Brain pericyte (primary cell): Measurements from ENCODE around the gene MOGAT2.
"Not testable (repeated sequence)": the region's sequence is repeated elsewhere in the genome, so short reads cannot be mapped to it uniquely, and the experiment has no call there.

Experiments used
- DNase-seq: peaks from one replicate; pipeline ENCODE4 v3.0.0-alpha.2; 2012; ENCODE audit warnings: low read depth, low spot score

The MOGAT2 gene

DNA sequence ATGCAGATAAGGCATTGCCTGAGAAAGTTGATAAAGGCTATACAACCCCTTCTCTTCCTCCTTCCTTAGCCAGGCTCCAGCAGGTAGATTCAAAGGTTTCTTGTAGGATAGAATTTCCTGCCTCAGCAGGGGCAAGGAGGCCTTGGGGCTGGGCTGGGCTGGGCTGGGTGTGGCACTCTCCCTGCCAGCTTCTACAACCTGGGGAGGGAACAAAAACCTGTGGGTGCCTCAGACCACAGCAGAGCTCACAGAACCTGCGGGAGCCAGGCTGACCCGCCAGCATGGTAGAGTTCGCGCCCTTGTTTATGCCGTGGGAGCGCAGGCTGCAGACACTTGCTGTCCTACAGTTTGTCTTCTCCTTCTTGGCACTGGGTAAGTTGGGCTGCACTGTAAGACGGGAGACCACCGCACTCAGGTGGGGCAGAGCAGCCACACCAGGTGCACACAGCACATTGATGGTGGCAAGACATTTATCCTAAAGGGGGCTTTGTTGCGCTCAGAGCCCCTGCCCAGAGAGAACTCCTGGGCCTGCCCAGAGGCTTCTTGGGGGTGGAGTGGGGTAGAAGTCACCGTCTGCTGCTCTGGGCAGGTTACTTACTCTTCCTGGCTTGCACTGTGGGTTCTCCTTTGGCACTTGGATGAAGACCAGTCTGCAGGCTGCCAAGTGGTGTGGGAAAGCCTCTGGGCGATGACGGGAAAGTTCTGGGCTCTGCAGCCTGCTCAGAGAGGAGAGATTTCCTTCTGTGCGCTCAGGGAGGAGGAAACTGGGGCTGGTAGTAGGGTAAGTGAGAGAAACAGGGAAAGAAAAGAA, at the start of gene MOGAT2:
Gene MOGAT2 (plus strand): TSS at position 231 of the 811 bp plus-strand sequence. CDS start 51 bp downstream, at position 282.
- DNase-seq: no peak

- no peak for DNase-seq
Measured at GRCh38 chr11:75668451-75669297, 49.0 kb upstream of the MOGAT2 start, which contains the start of gene MAP6. MAP6 (minus strand) TSS chr11:75669038; CDS start chr11:75668369, 669 bp downstream.

GRCh38 chr11:75673977-75674582, 43.6 kb upstream of the MOGAT2 start:
- no peak for DNase-seq

- DNase-seq: no peak
Measured at GRCh38 chr11:75677275-75677674, 40.4 kb upstream of the MOGAT2 start.

GRCh38 chr11:75677909-75678308, 39.7 kb upstream of the MOGAT2 start:
- DNase-seq: no peak

GRCh38 chr11:75678620-75679259, 38.9 kb upstream of the MOGAT2 start:
- no peak for DNase-seq

GRCh38 chr11:75679566-75679965, 38.1 kb upstream of the MOGAT2 start:
- DNase-seq: no peak

DNA sequence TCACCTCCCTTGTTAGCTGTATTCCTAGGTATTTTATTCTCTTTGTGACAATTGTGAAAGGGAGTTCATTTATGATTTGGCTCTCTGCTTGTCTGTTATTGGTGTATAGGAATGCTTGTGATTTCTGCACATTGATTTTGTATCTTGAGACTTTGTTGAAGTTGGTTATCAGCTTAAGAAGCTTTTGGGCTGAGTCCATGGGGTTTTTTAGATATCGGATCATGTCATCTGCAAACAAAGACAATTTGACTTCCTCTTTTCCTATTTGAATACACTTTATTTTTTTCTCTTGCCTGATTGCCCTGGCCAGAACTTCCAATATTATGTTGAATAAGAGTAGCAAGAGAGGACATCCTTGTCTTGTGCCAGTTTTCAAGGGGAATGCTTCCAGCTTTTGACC, 33.8 kb upstream of the MOGAT2 start:
- not testable (repeated sequence) for DNase-seq

DNA sequence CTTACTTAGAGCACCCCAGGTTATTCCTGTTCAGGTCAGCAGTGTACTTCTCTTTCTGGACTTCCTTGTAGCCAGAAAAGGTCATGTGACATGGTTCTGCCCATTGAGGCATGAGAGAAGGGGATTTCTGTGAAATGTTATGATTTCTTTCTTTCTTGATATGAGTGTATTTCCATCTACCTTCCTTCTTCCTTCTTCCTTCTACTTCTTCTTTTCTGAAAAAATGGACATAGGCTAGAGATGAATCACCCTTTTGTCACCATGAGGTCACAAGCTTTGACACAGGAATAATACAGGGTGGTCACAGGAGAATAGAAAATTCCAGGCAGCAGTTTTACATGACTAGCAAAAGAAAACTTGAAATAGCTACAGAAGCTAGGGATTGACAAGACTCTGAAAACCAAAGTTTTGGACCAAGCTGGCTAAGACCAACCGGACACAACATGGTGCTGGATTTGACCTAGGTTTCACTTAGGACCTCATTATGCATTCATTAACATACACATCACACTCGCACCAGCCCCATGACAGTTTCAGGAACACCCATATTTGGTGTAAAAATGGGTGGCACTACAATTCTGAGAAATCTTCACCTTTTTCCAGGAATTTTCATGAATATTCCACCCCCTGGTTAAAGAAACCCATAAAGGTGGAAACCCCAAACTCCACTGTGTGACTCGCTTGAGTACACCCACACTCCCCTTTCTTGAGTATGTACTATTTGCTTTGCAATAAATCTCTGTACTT, 27.6 kb upstream of the MOGAT2 start:
- no peak for DNase-seq

DNA sequence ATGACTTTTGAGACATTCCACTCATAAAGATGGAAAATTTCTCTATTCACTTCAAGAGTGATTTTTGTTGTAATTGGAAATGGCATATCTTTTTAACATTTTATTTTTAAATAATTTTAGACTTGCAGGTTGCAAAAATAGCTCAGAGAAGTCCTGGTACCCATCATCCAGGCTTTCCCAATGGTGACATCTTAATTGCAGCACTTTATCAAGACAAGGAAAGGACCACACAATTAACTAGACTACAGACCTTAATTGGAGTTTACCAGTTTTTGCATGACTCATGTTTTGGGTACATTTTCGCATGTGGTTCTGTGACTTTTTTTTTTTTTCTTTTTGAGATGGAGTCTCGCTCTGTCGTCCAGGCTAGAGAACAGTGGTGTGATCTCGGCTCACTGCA, 25.8 kb upstream of the MOGAT2 start:
- no peak for DNase-seq

GRCh38 chr11:75697906-75698581, 19.6 kb upstream of the MOGAT2 start:
- DNase-seq: no peak

GRCh38 chr11:75700940-75701339, 16.7 kb upstream of the MOGAT2 start:
- DNase-seq: no peak

GRCh38 chr11:75703695-75704237, 13.9 kb upstream of the MOGAT2 start:
- DNase-seq: no peak

DNA sequence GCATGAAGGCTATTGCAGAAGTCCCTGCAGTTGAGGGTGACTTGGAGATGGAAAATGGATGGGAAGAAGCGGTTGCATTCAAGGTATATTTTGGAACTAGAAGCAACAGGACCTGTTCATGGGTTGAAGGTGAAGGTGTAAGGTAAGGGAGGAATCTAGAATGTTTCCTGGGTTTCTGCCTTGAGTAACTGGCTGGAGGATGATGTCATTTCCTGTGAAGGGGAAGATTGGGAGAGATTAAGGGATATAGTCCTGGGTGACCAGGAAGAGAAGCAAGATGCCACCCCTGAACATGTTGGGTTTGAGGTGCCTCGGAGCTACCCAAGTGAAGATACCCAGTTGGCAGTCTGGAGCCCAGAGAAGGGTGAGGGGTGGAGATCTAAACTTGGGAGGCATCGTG, 12.1 kb upstream of the MOGAT2 start:
- DNase-seq: no peak

DNA sequence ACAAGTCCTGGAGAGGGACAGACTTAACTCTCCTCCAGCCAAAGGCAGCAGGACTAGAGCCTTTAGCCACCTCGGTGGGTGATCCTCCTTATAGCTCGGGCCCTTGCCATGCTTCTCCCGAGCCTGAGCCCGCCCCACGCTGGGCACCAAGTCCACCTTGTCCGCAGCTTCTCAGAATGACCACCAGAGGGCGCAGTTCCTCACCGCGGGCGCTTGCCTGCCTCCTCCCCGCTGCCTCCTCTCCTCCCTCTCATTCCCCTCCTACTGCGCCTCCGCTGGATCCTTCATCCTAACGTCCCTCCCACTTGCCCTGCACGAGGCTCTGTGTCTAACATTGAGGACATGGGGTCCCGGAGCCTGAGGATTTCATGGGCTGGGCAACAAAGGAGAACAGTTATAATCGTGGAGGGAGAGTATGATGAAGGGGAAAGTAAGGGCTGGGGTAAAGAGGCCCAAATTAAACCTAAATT, 11.3 kb upstream of the MOGAT2 start:
- no peak for DNase-seq

DNA sequence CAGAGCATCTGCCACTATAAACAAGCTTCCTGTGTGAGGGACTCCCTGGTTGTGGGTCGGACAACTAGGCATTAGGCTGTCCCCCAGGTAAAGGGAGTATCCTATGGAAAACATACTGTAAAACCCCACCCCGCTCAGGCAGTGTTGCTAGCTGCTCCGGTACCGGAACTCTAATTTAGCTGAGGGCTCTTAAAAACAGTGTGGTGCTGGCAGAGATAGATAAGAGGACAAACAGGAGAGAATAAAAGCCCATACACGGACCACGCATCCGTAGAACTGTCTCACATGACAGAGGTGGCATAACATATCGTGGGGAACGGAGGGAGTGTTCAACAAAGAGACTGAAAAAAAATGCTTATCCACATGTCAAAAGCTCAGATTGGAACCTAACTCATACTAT, 3.4 kb upstream of the MOGAT2 start:
- no peak for DNase-seq

DNA sequence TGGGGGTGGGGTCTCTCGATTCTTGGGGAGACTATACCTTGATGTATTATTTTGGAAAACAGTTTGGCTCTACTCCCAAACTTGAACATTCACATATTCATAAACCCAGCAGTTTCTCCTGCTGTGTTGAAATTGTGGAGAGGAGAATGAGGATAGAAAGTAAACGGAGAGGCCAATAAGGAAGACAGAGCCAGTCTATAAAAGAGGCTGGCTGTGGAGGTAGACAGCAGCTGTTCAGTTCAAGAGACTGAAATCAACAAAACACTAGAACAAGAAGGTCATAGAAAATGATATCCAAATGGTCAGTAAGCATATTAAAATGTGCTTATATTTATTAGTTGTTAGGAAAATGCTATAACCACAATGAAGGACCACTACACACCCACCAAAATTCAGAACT, 1.9 kb upstream of the MOGAT2 start:
- DNase-seq: no peak

GRCh38 chr11:75716659-75717058, 979 bp upstream of the MOGAT2 start:
- no peak for DNase-seq

GRCh38 chr11:75718419-75719339, 1.0 kb downstream of the MOGAT2 start:
- no peak for DNase-seq
